GM20000 (cell line): ENCODE measurements around the gene CLCN6.

Experiments
- DNase-seq: peaks from one replicate; pipeline ENCODE4 v3.0.0; 2012; ENCODE audit warnings: low spot score
- CTCF ChIP-seq: IDR thresholded peaks from 2 replicates; pipeline ENCODE4 v1.5.1; 2012; ENCODE audit warnings: mild to moderate bottlenecking, control low read depth; ENCODE audit errors: extremely low read depth, missing control alignments

Gene CLCN6

DNA sequence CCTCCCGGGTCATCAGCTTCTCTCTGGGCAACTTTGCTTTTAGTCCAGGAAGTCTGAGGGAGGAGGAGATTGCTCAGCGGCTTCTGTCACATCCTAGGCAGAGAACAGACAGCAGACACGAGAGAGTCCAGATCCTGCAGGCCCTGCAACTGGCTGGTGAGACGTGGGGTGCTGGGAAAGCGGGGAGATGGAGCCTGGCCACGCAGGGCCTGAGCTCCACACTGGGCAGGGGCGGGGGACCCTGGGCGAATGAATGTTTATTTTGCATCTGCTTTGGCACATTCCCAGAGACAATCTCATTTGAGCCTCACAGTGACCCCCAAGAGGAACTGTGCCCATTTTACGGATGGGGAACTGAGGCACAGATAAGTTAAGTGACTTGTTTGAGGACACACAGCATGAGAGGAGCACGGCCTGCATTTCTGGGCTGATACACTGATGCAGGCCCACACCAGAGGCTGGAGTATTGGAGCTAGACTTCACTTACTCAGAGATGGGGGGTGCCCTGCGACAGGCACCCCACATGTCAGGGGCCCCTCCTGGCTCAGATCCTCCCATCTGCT lies 34.4 kb upstream of the CLCN6 start:
- no peak for TF ChIP-seq CTCF
- no peak for DNase-seq

GRCh38 chr1:11772458-11772857 lies 33.5 kb upstream of the CLCN6 start:
- no peak for TF ChIP-seq CTCF
- no peak for DNase-seq

GRCh38 chr1:11774753-11775152 lies 31.2 kb upstream of the CLCN6 start:
- no peak for DNase-seq
- no peak for TF ChIP-seq CTCF

- no peak for TF ChIP-seq CTCF
- no peak for DNase-seq
These were observed 28.2 kb upstream of the CLCN6 start for GRCh38 chr1:11777658-11778322.

- DNase-seq, result no peak
- no peak for TF ChIP-seq CTCF
These were observed 27.7 kb upstream of the CLCN6 start for GRCh38 chr1:11778336-11778735.

- no peak for DNase-seq
- TF ChIP-seq CTCF, result no peak
These were observed 27.0 kb upstream of the CLCN6 start for GRCh38 chr1:11778844-11779623.

- no peak for DNase-seq
- TF ChIP-seq CTCF, result no peak
These were observed 26.1 kb upstream of the CLCN6 start for GRCh38 chr1:11779715-11780379.
